ENCODE results near the gene TSHZ3. TPM values are rescaled to one million over a fixed set of nuclear protein-coding genes. Genes with fewer than 3 reads are reported as not detected.

Gene TSHZ3
- total and polyA plus RNA-seq, 4 donors: 1.9 to 12.9 (median 7.0) TPM

- H3K4me3 ChIP-seq: no peak overlapping the region
- no peak for DNase-seq
- peaks cover 0 to 15% (median 0%) of the 10 kb centered on the region in 4 donors for H3K36me3 ChIP-seq (ENCODE audit: control insufficient read depth in 4 of 4, insufficient read depth in 4 of 4, low read length in 4 of 4)
- H3K9me3 ChIP-seq (ENCODE audit: control insufficient read depth in 4 of 4, insufficient read depth in 3 of 4, low read length in 3 of 4): no peaks in the 10 kb centered on the region
- TF ChIP-seq, protein P1, sequence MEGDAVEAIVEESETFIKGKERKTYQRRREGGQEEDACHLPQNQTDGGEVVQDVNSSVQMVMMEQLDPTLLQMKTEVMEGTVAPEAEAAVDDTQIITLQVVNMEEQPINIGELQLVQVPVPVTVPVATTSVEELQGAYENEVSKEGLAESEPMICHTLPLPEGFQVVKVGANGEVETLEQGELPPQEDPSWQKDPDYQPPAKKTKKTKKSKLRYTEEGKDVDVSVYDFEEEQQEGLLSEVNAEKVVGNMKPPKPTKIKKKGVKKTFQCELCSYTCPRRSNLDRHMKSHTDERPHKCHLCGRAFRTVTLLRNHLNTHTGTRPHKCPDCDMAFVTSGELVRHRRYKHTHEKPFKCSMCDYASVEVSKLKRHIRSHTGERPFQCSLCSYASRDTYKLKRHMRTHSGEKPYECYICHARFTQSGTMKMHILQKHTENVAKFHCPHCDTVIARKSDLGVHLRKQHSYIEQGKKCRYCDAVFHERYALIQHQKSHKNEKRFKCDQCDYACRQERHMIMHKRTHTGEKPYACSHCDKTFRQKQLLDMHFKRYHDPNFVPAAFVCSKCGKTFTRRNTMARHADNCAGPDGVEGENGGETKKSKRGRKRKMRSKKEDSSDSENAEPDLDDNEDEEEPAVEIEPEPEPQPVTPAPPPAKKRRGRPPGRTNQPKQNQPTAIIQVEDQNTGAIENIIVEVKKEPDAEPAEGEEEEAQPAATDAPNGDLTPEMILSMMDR (IDR thresholded peaks at IDR 0.05; ENCODE audit: control extremely low read depth, extremely low read depth): no peak
- WGBS, 2 donors: 58 to 74% methylated on average over 9 of the region's 9 CpGs
- no peak overlapping the region for H3K27ac ChIP-seq (ENCODE audit: low read depth in 1 of 2, low read length in 1 of 2)
- no peak overlapping the region for H3K9ac ChIP-seq (ENCODE audit: insufficient read depth in 1 of 2, low read length in 2 of 2)
- H3K27me3 ChIP-seq (ENCODE audit: control insufficient read depth in 3 of 3, insufficient read depth in 3 of 3, low read length in 2 of 3): peaks cover 0 to 39% (median 5%) of the 10 kb centered on the region in 3 donors
- no peak for ATAC-seq (ENCODE audit: insufficient read depth, low FRiP score)
- peaks cover 0 to 74% (median 15%) of the 10 kb centered on the region in 5 donors for H3K4me1 ChIP-seq (ENCODE audit: control insufficient read depth in 5 of 5, insufficient read depth in 5 of 5, low read length in 5 of 5)
These were observed 4.8 kb downstream of the TSHZ3 start for GRCh38 chr19:31344403-31344802.

DNA sequence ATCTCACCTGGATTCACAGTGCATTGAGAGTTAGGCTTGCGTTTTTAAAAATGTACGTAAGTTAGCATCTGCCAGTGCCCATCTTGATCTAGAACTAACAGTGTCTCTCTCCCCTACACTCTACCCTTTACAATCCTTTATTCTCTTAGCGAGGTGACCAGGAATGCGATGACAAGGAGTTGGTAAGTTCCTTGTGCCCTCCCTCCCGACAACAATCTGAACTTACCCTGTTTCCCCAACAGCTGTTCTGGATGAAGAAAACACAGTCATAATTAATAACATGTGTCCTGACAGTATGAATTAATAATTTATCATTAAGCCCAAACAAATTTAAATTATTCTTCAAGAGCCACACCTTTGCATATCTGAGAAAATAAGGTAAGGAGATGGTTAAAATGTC, 6.3 kb downstream of the TSHZ3 start:
- Histone ChIP-seq H3K36me3 (ENCODE audit: control insufficient read depth in 4 of 4, insufficient read depth in 4 of 4, low read length in 4 of 4) (peaks cover 0 to 13% (median 0%) of the 10 kb centered on the region in 4 donors), H3K9ac (ENCODE audit: insufficient read depth in 1 of 2, low read length in 2 of 2) (no peak overlapping the region), H3K4me3 (no peak overlapping the region), H3K27me3 (ENCODE audit: control insufficient read depth in 3 of 3, insufficient read depth in 3 of 3, low read length in 2 of 3) (peaks cover 0 to 39% (median 2%) of the 10 kb centered on the region in 3 donors), H3K4me1 (ENCODE audit: control insufficient read depth in 5 of 5, insufficient read depth in 5 of 5, low read length in 5 of 5) (peaks cover 0 to 86% (median 18%) of the 10 kb centered on the region in 5 donors), H3K9me3 (ENCODE audit: control insufficient read depth in 4 of 4, insufficient read depth in 3 of 4, low read length in 3 of 4) (no peaks in the 10 kb centered on the region), H3K27ac (ENCODE audit: low read depth in 1 of 2, low read length in 1 of 2) (no peak overlapping the region)
- WGBS, 2 donors: 86 to 89% methylated on average over 5 of the region's 5 CpGs
- no peak for ATAC-seq (ENCODE audit: insufficient read depth, low FRiP score)
- no peak for DNase-seq
- TF ChIP-seq, protein P1 (IDR thresholded peaks at IDR 0.05; ENCODE audit: control extremely low read depth, extremely low read depth): no peak

DNA sequence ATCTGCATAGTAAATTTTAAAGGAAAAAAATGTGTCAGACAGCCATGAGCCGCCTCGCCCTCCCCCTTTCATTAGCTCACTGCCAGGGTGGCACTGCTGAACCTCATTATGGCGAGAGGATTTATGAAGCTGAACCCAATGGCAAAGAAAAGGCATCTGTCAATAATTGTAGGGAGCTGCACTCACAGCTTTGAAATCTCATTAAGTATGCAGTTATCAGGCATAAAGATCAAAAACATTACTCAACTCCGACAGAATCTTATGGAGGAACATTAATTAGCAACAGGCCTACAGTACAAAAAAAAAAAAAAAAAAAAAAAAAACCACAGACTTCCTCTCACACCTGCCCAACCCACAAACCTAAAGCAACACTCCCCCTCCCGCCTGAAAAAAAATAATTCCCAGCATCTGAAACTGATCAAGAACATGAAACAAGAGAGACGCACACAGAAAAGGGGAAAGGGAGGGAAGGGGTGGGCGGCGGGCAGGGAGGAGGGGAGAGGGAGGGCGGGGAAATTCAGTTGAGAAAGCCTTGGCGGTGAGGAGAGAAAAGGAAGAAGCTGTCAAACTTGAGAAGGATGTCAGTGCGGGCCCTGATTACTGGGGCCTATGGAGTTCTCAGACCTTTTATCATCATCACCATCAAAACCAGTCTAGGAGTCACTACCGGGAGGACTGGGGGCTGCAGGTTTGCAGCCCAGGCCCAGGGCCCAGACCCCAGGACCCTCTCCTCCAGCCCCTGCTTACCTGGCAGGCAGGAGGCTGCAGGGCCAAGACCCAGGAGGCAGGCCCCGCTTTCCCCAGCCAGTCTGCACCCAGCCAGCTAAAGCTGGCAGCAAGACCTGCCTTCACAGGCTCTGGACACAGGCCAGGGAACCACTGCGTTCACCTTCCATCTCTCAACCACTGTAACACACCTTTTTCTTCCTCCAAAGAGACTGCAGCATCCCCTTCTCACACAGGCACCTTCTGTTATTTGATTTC, 8.9 kb downstream of the TSHZ3 start:
- no peak for ATAC-seq (ENCODE audit: insufficient read depth, low FRiP score)
- H3K27ac ChIP-seq (ENCODE audit: low read depth in 1 of 2, low read length in 1 of 2): peak overlapping the region in 1 of 2 donors; percentile 52
- TF ChIP-seq, protein P1 (IDR thresholded peaks at IDR 0.05; ENCODE audit: control extremely low read depth, extremely low read depth): no peak

More for the DNA sequence above, 8.9 kb downstream of the TSHZ3 start:
- Histone ChIP-seq H3K4me3 (no peak overlapping the region), H3K36me3 (ENCODE audit: control insufficient read depth in 4 of 4, insufficient read depth in 4 of 4, low read length in 4 of 4) (peaks cover 0 to 13% (median 0%) of the 10 kb centered on the region in 4 donors), H3K4me1 (ENCODE audit: control insufficient read depth in 5 of 5, insufficient read depth in 5 of 5, low read length in 5 of 5) (peaks cover 0 to 79% (median 13%) of the 10 kb centered on the region in 5 donors), H3K9me3 (ENCODE audit: control insufficient read depth in 4 of 4, insufficient read depth in 3 of 4, low read length in 3 of 4) (no peaks in the 10 kb centered on the region), H3K9ac (ENCODE audit: insufficient read depth in 1 of 2, low read length in 2 of 2) (peak overlapping the region in 1 of 2 donors; percentile 19), H3K27me3 (ENCODE audit: control insufficient read depth in 3 of 3, insufficient read depth in 3 of 3, low read length in 2 of 3) (peaks cover 0 to 22% (median 0%) of the 10 kb centered on the region in 3 donors)
- peak; percentile 77 to 91 (median 81) for DNase-seq
- WGBS, 2 donors: 17 to 35% methylated on average over 14 of the region's 14 CpGs

Data from lung (tissue), 12 donors.